PC-3 (cell line): ENCODE results near the gene SHROOM2.

Source experiments
- CTCF ChIP-seq: fragments of 300-600 bp; sonication (generic); conservative IDR thresholded peaks from 2 replicates; pipeline ENCODE4 v1.5.1; 2017; ENCODE audit warnings: antibody characterized with exemption, low read depth, mild to moderate bottlenecking, low read length
- EZH2phosphoT487 ChIP-seq: fragments of 300-600 bp; sonication (generic); IDR thresholded peaks from 2 replicates; pipeline ENCODE4 v1.6.1; 2018; ENCODE audit warnings: mild to moderate bottlenecking, antibody characterized with exemption, low read length, borderline replicate concordance

- no peak for TF ChIP-seq EZH2phosphoT487
- TF ChIP-seq CTCF = no peak
Measured at GRCh38 chrX:9938516-9938915, 152.3 kb downstream of the SHROOM2 start.
